Esophagus muscularis mucosa (tissue), 4 donors: ENCODE results near the gene ADRB2. TPM values are rescaled to one million over a fixed set of nuclear protein-coding genes. Genes with fewer than 3 reads are reported as not detected.

Experiments
- DNase-seq: peaks from one replicate; pipeline ENCODE4 v3.0.0-alpha.2; 2017; ENCODE audit errors: extremely low spot score
- H3K27ac ChIP-seq, 4 donors: fragments of 200-600 bp; sonication (generic); replicated peaks in 1 of 4; 1 replicate in 3 of 4; 2 replicates in 1 of 4; pipeline ENCODE4 v1.5.1; 2016 to 2019; ENCODE audit warnings: mild to moderate bottlenecking in 1 of 4
- H3K27me3 ChIP-seq, 4 donors: fragments of 200-600 bp; sonication (generic); one replicate each; pipeline versions ENCODE4 v1.5.1 to v1.6.0; 2016 to 2019
- H3K36me3 ChIP-seq, 4 donors: fragments of 200-600 bp; sonication (generic); one replicate each; pipeline ENCODE4 v1.5.1; 2016 to 2019
- H3K4me1 ChIP-seq, 4 donors: fragments of 200-600 bp; sonication (generic); one replicate each; pipeline ENCODE4 v1.5.1; 2016 to 2019
- H3K4me3 ChIP-seq, 4 donors: fragments of 200-600 bp; sonication (generic); 1 replicate in 2 of 4; 2 replicates in 2 of 4; pipeline ENCODE4 v1.5.1; 2016 to 2019; ENCODE audit warnings: mild to moderate bottlenecking in 4 of 4, moderate library complexity in 1 of 4
- H3K9me3 ChIP-seq, 4 donors: fragments of 200-600 bp; sonication (generic); 1 replicate in 3 of 4; 2 replicates in 1 of 4; pipeline ENCODE4 v1.5.1; 2016 to 2019
- EP300 ChIP-seq: sonication (generic); formaldehyde crosslinking; IDR thresholded peaks from one replicate; pipeline ENCODE4 v1.6.1; 2017; ENCODE audit warnings: antibody characterized with exemption
- POLR2A ChIP-seq: fragments of 450-650 bp; IDR thresholded peaks from one replicate; pipeline ENCODE4 v1.6.1; 2017; ENCODE audit warnings: antibody characterized with exemption, moderate library complexity, mild to moderate bottlenecking, low read depth
- POLR2AphosphoS5 ChIP-seq, 2 donors: sonication (generic); formaldehyde crosslinking; IDR thresholded peaks; one replicate each; pipeline ENCODE4 v1.6.1; 2017; ENCODE audit warnings: antibody characterized with exemption in 2 of 2
- whole genome bisulfite sequencing: methylation state at CpG from one replicate; pipeline ENCODE4 v1.1.5; 2018; 5-methylcytosine and 5-hydroxymethylcytosine counted together
- intact Hi-C: fragments of 100-400 bp; cut with DNase I; formaldehyde crosslinking; loops from one replicate; pipeline ENCODE4 v1.15.1; 2023
- total RNA-seq, 4 donors: library from RNA; depleted of rRNA; stranded (reverse); fragments of >200 nt; gene quantifications; one replicate each; pipeline versions ENCODE4 v1.1.0 to v1.2.1, GENCODE V29; 2016
- TF ChIP-seq, protein P1 (sequence below), 3 experiments: fragments of 200-600 bp in 2 of 3; fragments of 450-650 bp in 1 of 3; sonication (generic) in 2 of 3; IDR thresholded peaks; one replicate each; pipeline ENCODE4 v1.5.1; 2017 to 2019; ENCODE audit warnings: antibody characterized with exemption in 3 of 3, mild to moderate bottlenecking in 2 of 3, moderate library complexity in 1 of 3

ADRB2 gene
- total RNA-seq, 4 donors from 2014 or later = 4.2 to 6.1 (median 4.9) TPM

DNA sequence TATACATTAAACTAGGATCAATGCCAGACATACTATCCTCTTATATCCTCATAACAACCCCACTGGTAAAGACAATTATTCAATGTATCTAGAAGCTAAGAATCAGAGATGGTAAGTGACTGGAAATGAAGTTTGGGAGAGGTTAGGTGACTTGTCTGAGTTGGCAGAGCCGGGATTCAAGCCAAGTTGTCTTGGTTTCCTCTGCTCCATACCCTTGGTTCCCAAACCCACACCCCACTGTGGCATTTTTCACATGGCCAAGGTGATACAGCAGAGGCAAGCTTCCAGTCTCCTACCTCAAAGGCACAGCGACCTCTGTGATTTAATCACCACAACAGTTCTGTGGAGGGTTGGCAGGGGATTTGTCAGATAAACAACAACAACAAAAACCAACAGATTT, 34.7 kb upstream of the ADRB2 start:
- no peaks in the 10 kb centered on the region for H3K36me3 ChIP-seq
- H3K27me3 ChIP-seq = no peaks in the 10 kb centered on the region
- no peak for DNase-seq
- intact Hi-C loops = no loop called here
- no peak overlapping the region for H3K4me3 ChIP-seq
- H3K27ac ChIP-seq = no peak overlapping the region
- H3K9me3 ChIP-seq = no peaks in the 10 kb centered on the region
- no peaks in the 10 kb centered on the region for H3K4me1 ChIP-seq
- WGBS = 71% methylated on average over 2 of the region's 2 CpGs
- no peak for TF ChIP-seq POLR2AphosphoS5 (IDR thresholded peaks at IDR 0.05)
- TF ChIP-seq POLR2A = no peak
- TF ChIP-seq, protein P1, sequence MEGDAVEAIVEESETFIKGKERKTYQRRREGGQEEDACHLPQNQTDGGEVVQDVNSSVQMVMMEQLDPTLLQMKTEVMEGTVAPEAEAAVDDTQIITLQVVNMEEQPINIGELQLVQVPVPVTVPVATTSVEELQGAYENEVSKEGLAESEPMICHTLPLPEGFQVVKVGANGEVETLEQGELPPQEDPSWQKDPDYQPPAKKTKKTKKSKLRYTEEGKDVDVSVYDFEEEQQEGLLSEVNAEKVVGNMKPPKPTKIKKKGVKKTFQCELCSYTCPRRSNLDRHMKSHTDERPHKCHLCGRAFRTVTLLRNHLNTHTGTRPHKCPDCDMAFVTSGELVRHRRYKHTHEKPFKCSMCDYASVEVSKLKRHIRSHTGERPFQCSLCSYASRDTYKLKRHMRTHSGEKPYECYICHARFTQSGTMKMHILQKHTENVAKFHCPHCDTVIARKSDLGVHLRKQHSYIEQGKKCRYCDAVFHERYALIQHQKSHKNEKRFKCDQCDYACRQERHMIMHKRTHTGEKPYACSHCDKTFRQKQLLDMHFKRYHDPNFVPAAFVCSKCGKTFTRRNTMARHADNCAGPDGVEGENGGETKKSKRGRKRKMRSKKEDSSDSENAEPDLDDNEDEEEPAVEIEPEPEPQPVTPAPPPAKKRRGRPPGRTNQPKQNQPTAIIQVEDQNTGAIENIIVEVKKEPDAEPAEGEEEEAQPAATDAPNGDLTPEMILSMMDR (IDR thresholded peaks at IDR 0.05) = no peak
- TF ChIP-seq EP300 = no peak

DNA sequence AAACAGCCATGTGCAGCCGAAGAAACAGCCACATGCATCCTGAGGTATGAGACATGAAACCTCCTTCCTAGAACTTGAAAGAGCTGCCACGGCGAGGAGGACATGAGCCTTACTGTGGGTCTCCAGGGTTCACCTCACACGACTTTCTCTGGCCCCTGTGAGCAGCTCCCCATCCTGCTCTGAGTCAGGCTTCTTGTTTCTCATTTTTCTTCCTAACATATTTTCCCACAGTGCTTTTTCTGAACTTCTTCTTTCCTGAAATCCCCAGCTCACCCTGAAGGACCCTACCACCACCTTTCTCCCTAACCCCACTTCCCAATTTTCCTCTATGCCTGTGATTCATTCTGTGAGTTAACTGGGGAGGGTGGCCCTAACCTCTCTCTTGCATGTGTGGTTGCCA, 33.7 kb upstream of the ADRB2 start:
- Histone ChIP-seq H3K4me3 (no peak overlapping the region), H3K9me3 (no peaks in the 10 kb centered on the region), H3K4me1 (no peaks in the 10 kb centered on the region), H3K27me3 (no peaks in the 10 kb centered on the region), H3K36me3 (no peaks in the 10 kb centered on the region), H3K27ac (no peak overlapping the region)
- no peak for DNase-seq
- intact Hi-C loops = no loop called here
- TF ChIP-seq EP300 (no peak), POLR2A (no peak), POLR2AphosphoS5 (IDR thresholded peaks at IDR 0.05) (no peak)
- TF ChIP-seq, protein P1 (IDR thresholded peaks at IDR 0.05) = no peak
- WGBS = 96% methylated on average over 4 of the region's 4 CpGs

DNA sequence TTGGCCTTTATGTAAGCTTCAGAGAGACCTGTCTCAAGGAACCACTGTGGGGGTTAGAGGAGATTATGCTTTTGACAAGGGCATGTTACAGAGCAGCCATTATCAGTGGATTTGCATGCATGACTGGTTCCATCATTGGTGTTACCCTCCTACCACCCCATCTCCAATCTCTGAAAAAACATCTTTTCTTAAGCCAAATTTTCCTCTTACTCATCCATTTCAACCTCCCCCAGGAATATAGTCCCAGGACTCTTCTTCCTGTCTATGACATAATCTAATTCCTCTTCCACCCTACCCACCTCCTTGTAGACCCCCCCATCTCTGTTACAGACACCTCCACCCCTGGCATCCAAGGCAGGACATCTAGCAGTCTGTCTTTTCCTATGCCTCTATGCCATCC, 33.1 kb upstream of the ADRB2 start:
- DNase-seq = no peak
- TF ChIP-seq POLR2AphosphoS5 (IDR thresholded peaks at IDR 0.05) = no peak
- TF ChIP-seq POLR2A = no peak
- TF ChIP-seq EP300 = no peak
- TF ChIP-seq, protein P1 (IDR thresholded peaks at IDR 0.05) = no peak
- intact Hi-C loops = no loop called here
- H3K36me3 ChIP-seq = no peaks in the 10 kb centered on the region
- no peaks in the 10 kb centered on the region for H3K27me3 ChIP-seq
- H3K9me3 ChIP-seq = no peaks in the 10 kb centered on the region
- H3K27ac ChIP-seq = no peak overlapping the region
- no peaks in the 10 kb centered on the region for H3K4me1 ChIP-seq
- H3K4me3 ChIP-seq = no peak overlapping the region

DNA sequence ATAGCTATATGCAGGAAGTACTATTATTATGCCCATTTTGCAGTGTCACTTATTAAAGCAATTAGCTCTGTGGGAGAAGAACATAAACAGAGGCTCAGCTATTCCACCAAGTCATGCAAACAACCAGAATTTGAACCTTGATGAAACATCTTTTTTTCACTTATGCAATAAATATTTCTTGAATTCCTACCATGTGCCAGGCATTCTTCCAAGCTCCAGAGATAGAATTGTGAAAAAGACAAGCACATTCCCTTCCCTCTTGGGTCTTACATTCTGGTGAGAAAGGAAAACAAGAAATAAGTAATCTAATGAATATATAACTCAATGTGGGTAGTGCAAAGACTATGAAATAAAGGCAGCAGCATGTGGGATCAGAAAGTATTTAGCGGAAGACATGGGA, 32.1 kb upstream of the ADRB2 start:
- Histone ChIP-seq H3K27me3 (no peaks in the 10 kb centered on the region), H3K4me3 (no peak overlapping the region), H3K27ac (no peak overlapping the region), H3K4me1 (no peaks in the 10 kb centered on the region), H3K9me3 (no peaks in the 10 kb centered on the region), H3K36me3 (no peaks in the 10 kb centered on the region)
- DNase-seq = no peak
- intact Hi-C loops = no loop called here
- TF ChIP-seq EP300 (no peak), POLR2A (no peak), POLR2AphosphoS5 (IDR thresholded peaks at IDR 0.05) (no peak)
- TF ChIP-seq, protein P1 (IDR thresholded peaks at IDR 0.05) = no peak
- WGBS = 88% methylated on average over 1 of the region's 1 CpG

DNA sequence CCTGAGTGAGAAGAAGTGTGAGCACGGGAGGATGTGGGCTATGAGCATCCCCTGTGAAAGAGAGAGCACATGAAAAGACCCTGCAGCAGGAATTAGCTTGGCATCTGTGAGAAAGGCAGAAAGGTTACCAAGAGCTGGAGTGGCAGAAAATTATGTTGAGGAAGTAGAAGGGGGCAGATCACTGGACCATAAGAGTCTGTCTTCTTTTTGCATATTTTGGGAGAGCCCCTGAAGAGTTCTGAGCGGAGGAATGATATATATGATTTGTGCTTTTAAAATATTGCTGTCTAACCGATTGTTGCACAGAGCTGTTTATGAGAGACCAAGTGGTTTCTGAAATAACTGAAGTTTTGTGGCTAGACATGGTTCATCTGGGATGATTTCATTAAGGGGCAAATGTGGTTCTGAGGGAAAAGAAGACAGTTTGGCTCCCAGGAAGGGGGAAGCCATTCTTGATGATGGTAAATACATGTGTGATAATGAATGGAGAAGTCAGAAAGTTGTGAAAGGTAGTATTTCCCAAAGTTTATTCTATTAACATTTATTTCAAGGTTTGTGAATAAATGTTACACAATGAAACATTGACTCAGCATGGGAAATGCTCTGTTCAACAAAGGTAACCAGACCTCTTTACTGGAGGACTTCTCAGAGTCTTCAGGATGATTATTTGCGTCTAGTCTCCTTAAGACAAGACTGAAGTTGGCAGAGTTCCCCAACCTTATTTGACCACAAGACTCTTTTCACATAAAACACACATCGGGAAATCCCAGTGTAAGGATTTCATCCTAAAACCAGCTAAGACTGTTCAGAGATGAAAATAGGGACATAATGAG, 31.5 kb upstream of the ADRB2 start:
- TF ChIP-seq, protein P1 (IDR thresholded peaks at IDR 0.05) = no peak
- TF ChIP-seq POLR2AphosphoS5 (IDR thresholded peaks at IDR 0.05) = no peak
- TF ChIP-seq POLR2A = no peak
- no peak for TF ChIP-seq EP300
- WGBS = 67% methylated on average over 5 of the region's 5 CpGs
- Histone ChIP-seq H3K27ac (no peak overlapping the region), H3K36me3 (no peaks in the 10 kb centered on the region), H3K4me1 (no peaks in the 10 kb centered on the region), H3K9me3 (no peaks in the 10 kb centered on the region), H3K27me3 (no peaks in the 10 kb centered on the region), H3K4me3 (no peak overlapping the region)
- no peak for DNase-seq
- intact Hi-C loops = no loop called here
